Measurements from ENCODE around the gene LGI1. TPM values are rescaled to one million over a fixed set of nuclear protein-coding genes. Genes with fewer than 3 reads are reported as not detected.

The LGI1 gene
- total and polyA plus RNA-seq, 4 donors = 0.97 to 5.1 (median 1.6) TPM

- peak overlapping the region; percentile 55 to 96 for H3K4me3 ChIP-seq (ENCODE audit: low read length in 2 of 2)
- H3K9me3 ChIP-seq (ENCODE audit: control insufficient read depth, low read length) = no peaks in the 10 kb centered on the region
- peaks cover 4 to 5% of the 10 kb centered on the region in 2 donors for H3K4me1 ChIP-seq (ENCODE audit: control insufficient read depth in 1 of 2, insufficient read depth in 2 of 2, low read length in 2 of 2)
- DNase-seq (no peak), ATAC-seq (ENCODE audit: low FRiP score) (no peak)
- no peaks in the 10 kb centered on the region for H3K36me3 ChIP-seq (ENCODE audit: control insufficient read depth in 1 of 2, insufficient read depth in 2 of 2, low read length in 1 of 2)
- H3K27ac ChIP-seq (ENCODE audit: low read depth in 1 of 2, low read length in 2 of 2) = peak overlapping the region in 1 of 2 donors; percentile 8
- H3K27me3 ChIP-seq (ENCODE audit: control insufficient read depth in 1 of 2, insufficient read depth in 2 of 2, low read length in 1 of 2) = no peaks in the 10 kb centered on the region
- intact Hi-C loops (cut with DNase I) = loop anchor here in 1 of 2 donors (5.0 kb wide), 2 partner anchors 53 to 57 kb away; partner anchors contain the start of gene FRA10AC1
- WGBS, 2 donors = 20 to 22% methylated on average over 4 of the region's 4 CpGs
These were observed 1.2 kb downstream of the LGI1 start for GRCh38 chr10:93758891-93759410.

- WGBS, 2 donors = 4 to 10% methylated on average over 7 of the region's 7 CpGs
- Histone ChIP-seq H3K9me3 (ENCODE audit: control insufficient read depth, low read length) (no peaks in the 10 kb centered on the region), H3K27me3 (ENCODE audit: control insufficient read depth in 1 of 2, insufficient read depth in 2 of 2, low read length in 1 of 2) (no peaks in the 10 kb centered on the region), H3K4me3 (ENCODE audit: low read length in 2 of 2) (no peak overlapping the region), H3K27ac (ENCODE audit: low read depth in 1 of 2, low read length in 2 of 2) (no peak overlapping the region), H3K36me3 (ENCODE audit: control insufficient read depth in 1 of 2, insufficient read depth in 2 of 2, low read length in 1 of 2) (no peaks in the 10 kb centered on the region), H3K4me1 (ENCODE audit: control insufficient read depth in 1 of 2, insufficient read depth in 2 of 2, low read length in 2 of 2) (peaks cover 4 to 5% of the 10 kb centered on the region in 2 donors)
- intact Hi-C loops (cut with DNase I) = no loop called here
- no peak for ATAC-seq (ENCODE audit: low FRiP score)
- no peak for DNase-seq
These were observed 2.8 kb downstream of the LGI1 start for GRCh38 chr10:93760490-93760889.

- WGBS, 2 donors = 79 to 85% methylated on average over 5 of the region's 5 CpGs
- H3K27me3 ChIP-seq (ENCODE audit: control insufficient read depth in 1 of 2, insufficient read depth in 2 of 2, low read length in 1 of 2) = no peaks in the 10 kb centered on the region
- no peak for DNase-seq
- intact Hi-C loops (cut with DNase I) = no loop called here
- no peak overlapping the region for H3K4me3 ChIP-seq (ENCODE audit: low read length in 2 of 2)
- H3K36me3 ChIP-seq (ENCODE audit: control insufficient read depth in 1 of 2, insufficient read depth in 2 of 2, low read length in 1 of 2) = no peaks in the 10 kb centered on the region
- H3K9me3 ChIP-seq (ENCODE audit: control insufficient read depth, low read length) = no peaks in the 10 kb centered on the region
- no peak for ATAC-seq (ENCODE audit: low FRiP score)
- H3K4me1 ChIP-seq (ENCODE audit: control insufficient read depth in 1 of 2, insufficient read depth in 2 of 2, low read length in 2 of 2) = peaks cover 4 to 5% of the 10 kb centered on the region in 2 donors
- H3K27ac ChIP-seq (ENCODE audit: low read depth in 1 of 2, low read length in 2 of 2) = no peak overlapping the region
These were observed 5.2 kb downstream of the LGI1 start for GRCh38 chr10:93762979-93763391.

GRCh38 chr10:93766918-93767317 lies 9.2 kb downstream of the LGI1 start:
- DNase-seq (no peak), ATAC-seq (ENCODE audit: low FRiP score) (no peak)
- Histone ChIP-seq H3K4me1 (ENCODE audit: control insufficient read depth in 1 of 2, insufficient read depth in 2 of 2, low read length in 2 of 2) (no peaks in the 10 kb centered on the region), H3K36me3 (ENCODE audit: control insufficient read depth in 1 of 2, insufficient read depth in 2 of 2, low read length in 1 of 2) (no peaks in the 10 kb centered on the region), H3K27ac (ENCODE audit: low read depth in 1 of 2, low read length in 2 of 2) (no peak overlapping the region), H3K9me3 (ENCODE audit: control insufficient read depth, low read length) (no peaks in the 10 kb centered on the region), H3K4me3 (ENCODE audit: low read length in 2 of 2) (no peak overlapping the region), H3K27me3 (ENCODE audit: control insufficient read depth in 1 of 2, insufficient read depth in 2 of 2, low read length in 1 of 2) (no peaks in the 10 kb centered on the region)
- intact Hi-C loops (cut with DNase I) = no loop called here
- 97 to 98% methylated on average over 2 of the region's 2 CpGs for WGBS, 2 donors

GRCh38 chr10:93767724-93768399 lies 10.1 kb downstream of the LGI1 start:
- Histone ChIP-seq H3K4me1 (ENCODE audit: control insufficient read depth in 1 of 2, insufficient read depth in 2 of 2, low read length in 2 of 2) (no peaks in the 10 kb centered on the region), H3K27me3 (ENCODE audit: control insufficient read depth in 1 of 2, insufficient read depth in 2 of 2, low read length in 1 of 2) (no peaks in the 10 kb centered on the region), H3K27ac (ENCODE audit: low read depth in 1 of 2, low read length in 2 of 2) (no peak overlapping the region), H3K36me3 (ENCODE audit: control insufficient read depth in 1 of 2, insufficient read depth in 2 of 2, low read length in 1 of 2) (no peaks in the 10 kb centered on the region), H3K9me3 (ENCODE audit: control insufficient read depth, low read length) (no peaks in the 10 kb centered on the region), H3K4me3 (ENCODE audit: low read length in 2 of 2) (no peak overlapping the region)
- WGBS, 2 donors = 73 to 77% methylated on average over 5 of the region's 5 CpGs
- intact Hi-C loops (cut with DNase I) = no loop called here
- DNase-seq (no peak), ATAC-seq (ENCODE audit: low FRiP score) (no peak)

GRCh38 chr10:93768892-93769291 lies 11.2 kb downstream of the LGI1 start:
- Histone ChIP-seq H3K4me1 (ENCODE audit: control insufficient read depth in 1 of 2, insufficient read depth in 2 of 2, low read length in 2 of 2) (no peaks in the 10 kb centered on the region), H3K36me3 (ENCODE audit: control insufficient read depth in 1 of 2, insufficient read depth in 2 of 2, low read length in 1 of 2) (no peaks in the 10 kb centered on the region), H3K27ac (ENCODE audit: low read depth in 1 of 2, low read length in 2 of 2) (no peak overlapping the region), H3K27me3 (ENCODE audit: control insufficient read depth in 1 of 2, insufficient read depth in 2 of 2, low read length in 1 of 2) (no peaks in the 10 kb centered on the region), H3K9me3 (ENCODE audit: control insufficient read depth, low read length) (no peaks in the 10 kb centered on the region), H3K4me3 (ENCODE audit: low read length in 2 of 2) (no peak overlapping the region)
- no peak for DNase-seq
- intact Hi-C loops (cut with DNase I) = no loop called here
- no peak for ATAC-seq (ENCODE audit: low FRiP score)

- Histone ChIP-seq H3K27me3 (ENCODE audit: control insufficient read depth in 1 of 2, insufficient read depth in 2 of 2, low read length in 1 of 2) (no peaks in the 10 kb centered on the region), H3K27ac (ENCODE audit: low read depth in 1 of 2, low read length in 2 of 2) (no peak overlapping the region), H3K36me3 (ENCODE audit: control insufficient read depth in 1 of 2, insufficient read depth in 2 of 2, low read length in 1 of 2) (no peaks in the 10 kb centered on the region), H3K4me3 (ENCODE audit: low read length in 2 of 2) (no peak overlapping the region), H3K9me3 (ENCODE audit: control insufficient read depth, low read length) (no peaks in the 10 kb centered on the region), H3K4me1 (ENCODE audit: control insufficient read depth in 1 of 2, insufficient read depth in 2 of 2, low read length in 2 of 2) (no peaks in the 10 kb centered on the region)
- 78 to 79% methylated on average over 7 of the region's 7 CpGs for WGBS, 2 donors
- no peak for DNase-seq
- intact Hi-C loops (cut with DNase I) = no loop called here
- ATAC-seq (ENCODE audit: low FRiP score) = no peak
These were observed 13.6 kb downstream of the LGI1 start for GRCh38 chr10:93771354-93771753.

GRCh38 chr10:93773120-93773519 lies 15.4 kb downstream of the LGI1 start:
- H3K9me3 ChIP-seq (ENCODE audit: control insufficient read depth, low read length) = no peaks in the 10 kb centered on the region
- no peak overlapping the region for H3K27ac ChIP-seq (ENCODE audit: low read depth in 1 of 2, low read length in 2 of 2)
- intact Hi-C loops (cut with DNase I) = no loop called here
- no peaks in the 10 kb centered on the region for H3K36me3 ChIP-seq (ENCODE audit: control insufficient read depth in 1 of 2, insufficient read depth in 2 of 2, low read length in 1 of 2)
- H3K4me3 ChIP-seq (ENCODE audit: low read length in 2 of 2) = no peak overlapping the region
- no peak for DNase-seq
- 84% methylated on average over 5 of the region's 5 CpGs for WGBS, 2 donors
- H3K27me3 ChIP-seq (ENCODE audit: control insufficient read depth in 1 of 2, insufficient read depth in 2 of 2, low read length in 1 of 2) = no peaks in the 10 kb centered on the region
- ATAC-seq (ENCODE audit: low FRiP score) = no peak
- H3K4me1 ChIP-seq (ENCODE audit: control insufficient read depth in 1 of 2, insufficient read depth in 2 of 2, low read length in 2 of 2) = no peaks in the 10 kb centered on the region

GRCh38 chr10:93773705-93774104 lies 16.0 kb downstream of the LGI1 start:
- H3K36me3 ChIP-seq (ENCODE audit: control insufficient read depth in 1 of 2, insufficient read depth in 2 of 2, low read length in 1 of 2) = no peaks in the 10 kb centered on the region
- H3K27me3 ChIP-seq (ENCODE audit: control insufficient read depth in 1 of 2, insufficient read depth in 2 of 2, low read length in 1 of 2) = no peaks in the 10 kb centered on the region
- H3K4me3 ChIP-seq (ENCODE audit: low read length in 2 of 2) = no peak overlapping the region
- ATAC-seq (ENCODE audit: low FRiP score) (no peak), DNase-seq (no peak)
- WGBS, 2 donors = 75 to 77% methylated on average over 4 of the region's 4 CpGs
- no peak overlapping the region for H3K27ac ChIP-seq (ENCODE audit: low read depth in 1 of 2, low read length in 2 of 2)
- H3K4me1 ChIP-seq (ENCODE audit: control insufficient read depth in 1 of 2, insufficient read depth in 2 of 2, low read length in 2 of 2) = no peaks in the 10 kb centered on the region
- H3K9me3 ChIP-seq (ENCODE audit: control insufficient read depth, low read length) = no peaks in the 10 kb centered on the region
- intact Hi-C loops (cut with DNase I) = no loop called here

Measured in aorta (tissue), 5 donors.